Keratinocyte (primary cell): ENCODE measurements around the gene CXADR. TPM values are rescaled to one million over a fixed set of nuclear protein-coding genes. Genes with fewer than 3 reads are reported as not detected.

Experiments used
- DNase-seq: peaks from one replicate; pipeline ENCODE4 v3.0.0-alpha.2; 2011; ENCODE audit warnings: low read depth, missing footprints, low spot score
- FAIRE-seq: peaks from 2 replicates; lab custom pipeline; 2011; peaks lifted over from hg19 to GRCh38; lab: Jason Lieb, UNC
- H2AFZ ChIP-seq: 2 replicates; pipeline ENCODE4 v1.6.0; 2012; ENCODE audit warnings: low read length, control low read depth, inconsistent platforms; ENCODE audit not compliant: control insufficient read depth
- H3K27ac ChIP-seq: 2 replicates; pipeline ENCODE4 v1.5.1; 2011; ENCODE audit warnings: low read length; ENCODE audit not compliant: control insufficient read depth, insufficient read depth
- H3K27me3 ChIP-seq: 3 replicates; pipeline ENCODE4 v1.6.0; 2011; ENCODE audit warnings: low read length; ENCODE audit not compliant: control insufficient read depth, insufficient read depth; ENCODE audit errors: extremely low read depth
- H3K36me3 ChIP-seq, 2 experiments: 2 replicates in 1 of 2; 3 replicates in 1 of 2; pipeline ENCODE4 v1.5.1; 2011; ENCODE audit warnings: low read length in 2 of 2, mild to moderate bottlenecking in 1 of 2; ENCODE audit not compliant: control insufficient read depth in 2 of 2, insufficient read depth in 2 of 2; ENCODE audit errors: extremely low read depth in 1 of 2
- H3K4me1 ChIP-seq: 3 replicates; pipeline ENCODE4 v1.5.1; 2011; ENCODE audit warnings: low read length; ENCODE audit not compliant: control insufficient read depth, insufficient read depth; ENCODE audit errors: extremely low read depth
- H3K4me2 ChIP-seq: 3 replicates; pipeline ENCODE4 v1.6.0; 2011; ENCODE audit warnings: low read depth, low read length; ENCODE audit not compliant: control insufficient read depth, insufficient read depth; ENCODE audit errors: extremely low read depth
- H3K4me3 ChIP-seq, 3 experiments: fragments of 200-600 bp in 1 of 3; sonication (generic) in 1 of 3; 2 replicates in 2 of 3; 3 replicates in 1 of 3; pipeline ENCODE4 v1.5.1; 2011 to 2016; ENCODE audit warnings: low read length in 3 of 3, mild to moderate bottlenecking in 3 of 3, control low read depth in 2 of 3, inconsistent platforms in 1 of 3, low read depth in 1 of 3, mixed read lengths in 1 of 3, mixed run types in 1 of 3, moderate library complexity in 1 of 3; ENCODE audit not compliant: control insufficient read depth in 2 of 3, insufficient read depth in 2 of 3; ENCODE audit errors: extremely low read depth in 1 of 3
- H3K79me2 ChIP-seq: 2 replicates; pipeline ENCODE4 v1.6.0; 2012; ENCODE audit warnings: low read length; ENCODE audit not compliant: control insufficient read depth, insufficient read depth
- H3K9ac ChIP-seq: 3 replicates; pipeline ENCODE4 v1.6.0; 2011; ENCODE audit warnings: low read length; ENCODE audit not compliant: control insufficient read depth, insufficient read depth; ENCODE audit errors: extremely low read depth
- H3K9me1 ChIP-seq: 3 replicates; pipeline ENCODE4 v1.6.0; 2011; ENCODE audit warnings: low read length; ENCODE audit not compliant: control insufficient read depth, insufficient read depth; ENCODE audit errors: extremely low read depth
- H3K9me3 ChIP-seq: 2 replicates; pipeline ENCODE4 v1.5.1; 2012; ENCODE audit warnings: low read depth, low read length; ENCODE audit not compliant: control insufficient read depth
- H4K20me1 ChIP-seq: 3 replicates; pipeline ENCODE4 v1.6.0; 2011; ENCODE audit warnings: low read length; ENCODE audit not compliant: control insufficient read depth, insufficient read depth; ENCODE audit errors: extremely low read depth
- CTCF ChIP-seq, 3 experiments: IDR thresholded peaks in 1 of 3; conservative IDR thresholded peaks in 1 of 3; optimal IDR thresholded peaks in 1 of 3; 2 replicates in 2 of 3; 3 replicates in 1 of 3; pipeline versions ENCODE3 to v1.5.1; 2011; ENCODE audit warnings: low read length in 3 of 3, mild to moderate bottlenecking in 3 of 3, moderate library complexity in 2 of 3, control low read depth in 1 of 3, inconsistent platforms in 1 of 3; ENCODE audit not compliant: insufficient read depth in 2 of 3; ENCODE audit errors: extremely low read depth in 1 of 3
- EZH2 ChIP-seq: IDR thresholded peaks from one replicate; pipeline ENCODE4 v1.6.1; 2012; ENCODE audit warnings: inconsistent platforms, mild to moderate bottlenecking, low read length, moderate library complexity
- dilution Hi-C: fragments of 300-500 bp; cut with MboI; formaldehyde crosslinking; loops from one replicate; pipeline ENCODE4 v1.7.0; 2020; ENCODE audit warnings: low sequenced_read_pairs; ENCODE audit not compliant: extremely low pct_ligation_motif_present
- polyA plus RNA-seq, 5 experiments: library from polyadenylated mRNA; depleted of rRNA in 3 of 5; stranded (reverse) in 3 of 5; stranded (forward) in 1 of 5; unstranded in 1 of 5; fragments of >200 nt; gene quantifications; 1 replicate in 1 of 5; 2 replicates in 3 of 5; 3 replicates in 1 of 5; pipeline versions ENCODE4 v1.2.1 to v1.2.3, GENCODE V29; 2011 to 2012; ENCODE audit warnings: missing spikeins in 2 of 5, low read depth in 1 of 5, low replicate concordance in 1 of 5

CXADR gene
- polyA plus RNA-seq, 1 donor (not counting 4 experiments of a cell fraction or from before 2014, with no cell fraction given): 37.3 TPM

- Histone ChIP-seq H4K20me1 (no peaks in the 10 kb centered on the region), H3K27me3 (no peaks in the 10 kb centered on the region), H3K4me3 (no peak overlapping the region), H3K9me1 (no peaks in the 10 kb centered on the region), H3K79me2 (no peaks in the 10 kb centered on the region), H3K27ac (no peak overlapping the region), H3K4me1 (peaks cover 8% of the 10 kb centered on the region), H2AFZ (no peak overlapping the region), H3K36me3 (no peaks in the 10 kb centered on the region), H3K9me3 (no peaks in the 10 kb centered on the region), H3K4me2 (no peak overlapping the region), H3K9ac (no peak overlapping the region)
- dilution Hi-C loops: no loop called here
- TF ChIP-seq EZH2: no peak
- no peak for TF ChIP-seq CTCF (optimal IDR thresholded peaks at IDR 0.05 in 1 of 3, IDR thresholded peaks at IDR 0.05 in 1 of 3, conservative IDR thresholded peaks at IDR 0.05 in 1 of 3; ENCODE audit: extremely low read depth in 1 of 3, insufficient read depth in 2 of 3, low read length in 3 of 3)
- DNase-seq: no peak
- no peak for FAIRE-seq
Measured at GRCh38 chr21:17507591-17507990, 5.3 kb upstream of the CXADR start.

GRCh38 chr21:17513214-17514123 lies 626 bp downstream of the CXADR start:
- peak in 2 of 3 experiments; percentile 13 to 15 for TF ChIP-seq CTCF (optimal IDR thresholded peaks at IDR 0.05 in 1 of 3, IDR thresholded peaks at IDR 0.05 in 1 of 3, conservative IDR thresholded peaks at IDR 0.05 in 1 of 3; ENCODE audit: extremely low read depth in 1 of 3, insufficient read depth in 2 of 3, low read length in 3 of 3)
- TF ChIP-seq EZH2: no peak
- dilution Hi-C loops: no loop called here
- peak overlapping the region; percentile 80 for H3K27ac ChIP-seq
- no peaks in the 10 kb centered on the region for H3K9me3 ChIP-seq
- H3K4me2 ChIP-seq: peak overlapping the region; percentile 99
- no peak for DNase-seq
- H4K20me1 ChIP-seq: no peaks in the 10 kb centered on the region
- no peaks in the 10 kb centered on the region for H3K9me1 ChIP-seq
- no peaks in the 10 kb centered on the region for H3K36me3 ChIP-seq
- FAIRE-seq: peak; percentile 17
- peak overlapping the region; percentile 89 for H3K9ac ChIP-seq
- H3K27me3 ChIP-seq: no peaks in the 10 kb centered on the region
- peak overlapping the region; percentile 66 for H2AFZ ChIP-seq
- peaks cover 20% of the 10 kb centered on the region for H3K4me1 ChIP-seq
- H3K79me2 ChIP-seq: peaks cover 33% of the 10 kb centered on the region
- peak overlapping the region; percentile 82 to 97 (median 90) for H3K4me3 ChIP-seq
